Measurements from ENCODE around the gene RALY. TPM values are rescaled to one million over a fixed set of nuclear protein-coding genes. Genes with fewer than 3 reads are reported as not detected.

Gene RALY
- total RNA-seq, 2 donors from 2014 or later = 136 to 182 TPM

DNA sequence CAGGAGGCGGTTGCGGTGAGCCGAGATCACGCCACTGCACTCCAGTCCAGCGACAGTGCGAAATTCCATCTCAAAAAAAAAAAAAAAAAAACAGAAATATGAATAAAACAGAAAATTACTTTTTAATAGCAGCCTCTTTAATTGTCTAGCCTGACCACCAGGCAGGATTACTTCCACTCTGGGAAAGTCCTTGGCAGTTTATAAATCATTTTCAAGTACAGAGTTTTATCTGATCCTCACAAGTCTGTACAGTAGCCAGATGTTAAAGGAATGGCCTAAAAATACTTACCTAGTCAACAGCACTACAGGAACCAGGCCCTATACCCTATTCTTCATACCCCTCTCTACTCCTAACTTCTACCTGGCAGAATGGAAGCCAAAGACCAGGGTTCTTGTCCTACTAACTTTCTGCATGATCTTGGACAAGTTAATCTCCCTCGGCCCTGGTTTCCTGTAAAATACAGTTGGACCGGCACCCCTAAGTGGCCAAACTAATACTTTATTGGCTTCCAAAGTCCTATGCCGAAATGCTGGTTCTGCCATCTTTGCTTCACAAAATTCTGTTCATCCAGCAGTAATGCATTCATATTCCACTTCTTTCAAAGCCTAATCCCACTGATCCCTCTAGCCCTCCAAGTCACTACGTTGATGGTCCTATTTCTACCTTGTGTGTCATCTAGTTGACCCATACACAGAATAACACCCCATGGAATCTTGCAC lies 116.5 kb downstream of the RALY start:
- Histone ChIP-seq H3K36me3 (ENCODE audit: control insufficient read depth, insufficient read depth, low read length) (peaks cover 44% of the 10 kb centered on the region), H3K9ac (ENCODE audit: extremely low read depth, low read length, poor library complexity, severe bottlenecking) (peak overlapping the region; percentile 21), H3K9me3 (ENCODE audit: control insufficient read depth, low read length) (no peaks in the 10 kb centered on the region), H3K27me3 (ENCODE audit: control insufficient read depth, insufficient read depth, low read length, poor library complexity, severe bottlenecking) (no peaks in the 10 kb centered on the region), H3K4me1 (ENCODE audit: control insufficient read depth, insufficient read depth, low read length) (no peaks in the 10 kb centered on the region), H3K27ac (ENCODE audit: low read depth, low read length) (no peak overlapping the region), H3K4me3 (ENCODE audit: low read length) (peak overlapping the region; percentile 90)
- no peak for DNase-seq
- Mint-ChIP-seq H3K4me3 (peak overlapping the region; percentile 89), H3K9me3 (no peaks in the 10 kb centered on the region), H3K27me3 (ENCODE audit: insufficient read depth) (peaks cover 3% of the 10 kb centered on the region), H3K27ac (peak overlapping the region; percentile 98), H3K36me3 (ENCODE audit: low read depth) (peaks cover 39% of the 10 kb centered on the region), H3K4me1 (peaks cover 22% of the 10 kb centered on the region)
- TF ChIP-seq, protein P1, sequence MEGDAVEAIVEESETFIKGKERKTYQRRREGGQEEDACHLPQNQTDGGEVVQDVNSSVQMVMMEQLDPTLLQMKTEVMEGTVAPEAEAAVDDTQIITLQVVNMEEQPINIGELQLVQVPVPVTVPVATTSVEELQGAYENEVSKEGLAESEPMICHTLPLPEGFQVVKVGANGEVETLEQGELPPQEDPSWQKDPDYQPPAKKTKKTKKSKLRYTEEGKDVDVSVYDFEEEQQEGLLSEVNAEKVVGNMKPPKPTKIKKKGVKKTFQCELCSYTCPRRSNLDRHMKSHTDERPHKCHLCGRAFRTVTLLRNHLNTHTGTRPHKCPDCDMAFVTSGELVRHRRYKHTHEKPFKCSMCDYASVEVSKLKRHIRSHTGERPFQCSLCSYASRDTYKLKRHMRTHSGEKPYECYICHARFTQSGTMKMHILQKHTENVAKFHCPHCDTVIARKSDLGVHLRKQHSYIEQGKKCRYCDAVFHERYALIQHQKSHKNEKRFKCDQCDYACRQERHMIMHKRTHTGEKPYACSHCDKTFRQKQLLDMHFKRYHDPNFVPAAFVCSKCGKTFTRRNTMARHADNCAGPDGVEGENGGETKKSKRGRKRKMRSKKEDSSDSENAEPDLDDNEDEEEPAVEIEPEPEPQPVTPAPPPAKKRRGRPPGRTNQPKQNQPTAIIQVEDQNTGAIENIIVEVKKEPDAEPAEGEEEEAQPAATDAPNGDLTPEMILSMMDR (conservative IDR thresholded peaks at IDR 0.05) = no peak
- WGBS, 2 experiments (ENCODE audit: insufficient coverage in 1 of 2, insufficient read length in 1 of 2) = 74 to 83% methylated on average over 6 to 10 of the region's 10 CpGs

- Histone ChIP-seq H3K9ac (ENCODE audit: extremely low read depth, low read length, poor library complexity, severe bottlenecking) (peak overlapping the region; percentile 97), H3K27ac (ENCODE audit: low read depth, low read length) (peak overlapping the region; percentile 97), H3K27me3 (ENCODE audit: control insufficient read depth, insufficient read depth, low read length, poor library complexity, severe bottlenecking) (no peaks in the 10 kb centered on the region), H3K36me3 (ENCODE audit: control insufficient read depth, insufficient read depth, low read length) (peaks cover 36% of the 10 kb centered on the region), H3K4me1 (ENCODE audit: control insufficient read depth, insufficient read depth, low read length) (no peaks in the 10 kb centered on the region), H3K4me3 (ENCODE audit: low read length) (peak overlapping the region; percentile 90), H3K9me3 (ENCODE audit: control insufficient read depth, low read length) (no peaks in the 10 kb centered on the region)
- TF ChIP-seq, protein P1 (conservative IDR thresholded peaks at IDR 0.05) = peak; percentile 13
- Mint-ChIP-seq H3K36me3 (ENCODE audit: low read depth) (peaks cover 31% of the 10 kb centered on the region), H3K27ac (peak overlapping the region; percentile 98), H3K9me3 (no peaks in the 10 kb centered on the region), H3K27me3 (ENCODE audit: insufficient read depth) (peaks cover 3% of the 10 kb centered on the region), H3K4me1 (peaks cover 22% of the 10 kb centered on the region), H3K4me3 (peak overlapping the region; percentile 89)
- no peak for DNase-seq
- WGBS, 2 experiments (ENCODE audit: insufficient coverage in 1 of 2, insufficient read length in 1 of 2) = 7 to 9% methylated on average over 12 to 22 of the region's 22 CpGs
Measured at GRCh38 chr20:34110745-34111641, 117.3 kb downstream of the RALY start.

- peaks cover 25% of the 10 kb centered on the region for H3K36me3 Mint-ChIP-seq (ENCODE audit: low read depth)
- H3K9me3 Mint-ChIP-seq = no peaks in the 10 kb centered on the region
- Histone ChIP-seq H3K27me3 (ENCODE audit: control insufficient read depth, insufficient read depth, low read length, poor library complexity, severe bottlenecking) (no peaks in the 10 kb centered on the region), H3K9me3 (ENCODE audit: control insufficient read depth, low read length) (no peaks in the 10 kb centered on the region), H3K9ac (ENCODE audit: extremely low read depth, low read length, poor library complexity, severe bottlenecking) (peak within 1 kb of the TSS; percentile 97), H3K36me3 (ENCODE audit: control insufficient read depth, insufficient read depth, low read length) (peaks cover 28% of the 10 kb centered on the region), H3K27ac (ENCODE audit: low read depth, low read length) (peak within 1 kb of the TSS; percentile 97), H3K4me3 (ENCODE audit: low read length) (peak within 1 kb of the TSS; percentile 90), H3K4me1 (ENCODE audit: control insufficient read depth, insufficient read depth, low read length) (no peaks in the 10 kb centered on the region)
- 0% methylated on average over 49 to 81 of the region's 81 CpGs for WGBS, 2 experiments (ENCODE audit: insufficient coverage in 1 of 2, insufficient read length in 1 of 2)
- H3K27me3 Mint-ChIP-seq (ENCODE audit: insufficient read depth) = peaks cover 3% of the 10 kb centered on the region
- peak within 1 kb of the TSS; percentile 89 for H3K4me3 Mint-ChIP-seq
- TF ChIP-seq, protein P1 (conservative IDR thresholded peaks at IDR 0.05) = peak; percentile 32
- peaks cover 22% of the 10 kb centered on the region for H3K4me1 Mint-ChIP-seq
- H3K27ac Mint-ChIP-seq = peak within 1 kb of the TSS; percentile 98
- peak; percentile 98 for DNase-seq
Measured at GRCh38 chr20:34111702-34112599, 118.2 kb downstream of the RALY start, which contains the start of gene EIF2S2. EIF2S2 (minus strand) TSS chr20:34112243; CDS start chr20:34112110, 133 bp downstream.

Measured in endodermal cell (in vitro differentiated cells).